Mesenchymal stem cell (in vitro differentiated cells and primary cell): ENCODE data around the gene CDH15.

Source experiments
- DNase-seq: peaks from one replicate; pipeline ENCODE4 v3.0.0-alpha.2; 2013
- H2AFZ ChIP-seq: one replicate; pipeline ENCODE4 v1.6.1; 2013; ENCODE audit warnings: low read depth, mild to moderate bottlenecking, control low read depth, inconsistent platforms, low read length, moderate library complexity
- H2AK5ac ChIP-seq: 2 replicates; pipeline ENCODE4 v1.6.1; 2013; ENCODE audit warnings: low read length, moderate library complexity, mild to moderate bottlenecking, inconsistent platforms; ENCODE audit not compliant: severe bottlenecking
- H2BK120ac ChIP-seq: one replicate; pipeline ENCODE4 v1.6.1; 2013; ENCODE audit warnings: low read depth, mild to moderate bottlenecking, inconsistent platforms, low read length, moderate library complexity
- H2BK12ac ChIP-seq, 2 experiments: one replicate each; pipeline ENCODE4 v1.6.1; 2013; ENCODE audit warnings: inconsistent platforms in 2 of 2, low read length in 2 of 2, mild to moderate bottlenecking in 2 of 2, moderate library complexity in 2 of 2, control low read depth in 1 of 2
- H2BK15ac ChIP-seq: one replicate; pipeline ENCODE4 v1.6.1; 2013; ENCODE audit warnings: mild to moderate bottlenecking, low read depth, inconsistent platforms; ENCODE audit not compliant: poor library complexity, severe bottlenecking
- H2BK5ac ChIP-seq: 2 replicates; pipeline ENCODE4 v1.6.1; 2013; ENCODE audit warnings: low read depth, mild to moderate bottlenecking, low read length, control low read depth, inconsistent platforms; ENCODE audit not compliant: poor library complexity, severe bottlenecking
- H3K14ac ChIP-seq, 2 experiments: one replicate each; pipeline ENCODE4 v1.6.1; 2013; ENCODE audit warnings: inconsistent platforms in 2 of 2, low read length in 2 of 2, control low read depth in 1 of 2, mild to moderate bottlenecking in 1 of 2, moderate library complexity in 1 of 2
- H3K18ac ChIP-seq, 2 experiments: one replicate each; pipeline ENCODE4 v1.6.1; 2013; ENCODE audit warnings: inconsistent platforms in 2 of 2, low read length in 2 of 2, control low read depth in 1 of 2, low read depth in 1 of 2, mild to moderate bottlenecking in 1 of 2
- H3K23ac ChIP-seq, 2 experiments: one replicate each; pipeline ENCODE4 v1.6.1; 2013; ENCODE audit warnings: inconsistent platforms in 2 of 2, low read length in 2 of 2, mild to moderate bottlenecking in 2 of 2, moderate library complexity in 2 of 2, control low read depth in 1 of 2
- H3K27ac ChIP-seq: 2 replicates; pipeline ENCODE4 v1.5.1; 2013; ENCODE audit warnings: mild to moderate bottlenecking, moderate library complexity, low read length, control low read depth, inconsistent platforms; ENCODE audit not compliant: poor library complexity, severe bottlenecking
- H3K27me3 ChIP-seq, 2 experiments: 2 replicates each; pipeline versions ENCODE4 v1.6.1 to v1.7.0; 2013; ENCODE audit warnings: low read length in 2 of 2, mild to moderate bottlenecking in 2 of 2, moderate library complexity in 2 of 2, control low read depth in 1 of 2, inconsistent platforms in 1 of 2; ENCODE audit not compliant: control insufficient read depth in 1 of 2, insufficient read depth in 1 of 2
- H3K36me3 ChIP-seq, 2 experiments: 2 replicates each; pipeline versions ENCODE4 v1.6.1 to v1.7.0; 2013; ENCODE audit warnings: low read length in 2 of 2, control low read depth in 1 of 2, inconsistent platforms in 1 of 2, low read depth in 1 of 2, mild to moderate bottlenecking in 1 of 2; ENCODE audit not compliant: insufficient read depth in 2 of 2, control insufficient read depth in 1 of 2
- H3K4ac ChIP-seq, 2 experiments: one replicate each; pipeline ENCODE4 v1.6.1; 2013; ENCODE audit warnings: inconsistent platforms in 2 of 2, low read length in 2 of 2, mild to moderate bottlenecking in 2 of 2, moderate library complexity in 2 of 2, control low read depth in 1 of 2, low read depth in 1 of 2
- H3K4me1 ChIP-seq: 2 replicates; pipeline ENCODE4 v1.6.1; 2013; ENCODE audit warnings: low read depth, low read length, control low read depth; ENCODE audit not compliant: control insufficient read depth, insufficient read depth
- H3K4me2 ChIP-seq: 2 replicates; pipeline ENCODE4 v1.6.1; 2013; ENCODE audit warnings: low read length, mild to moderate bottlenecking, inconsistent platforms; ENCODE audit not compliant: poor library complexity, severe bottlenecking
- H3K4me3 ChIP-seq, 2 experiments: 2 replicates each; pipeline versions ENCODE4 v1.5.1 to v1.7.0; 2013; ENCODE audit warnings: low read length in 2 of 2, mild to moderate bottlenecking in 2 of 2, control low read depth in 1 of 2, low read depth in 1 of 2; ENCODE audit not compliant: insufficient read depth in 1 of 2
- H3K79me1 ChIP-seq: replicated peaks from 2 replicates; pipeline ENCODE4 v1.6.1; 2013; ENCODE audit warnings: mild to moderate bottlenecking, control low read depth, low read length, inconsistent platforms; ENCODE audit not compliant: poor library complexity, severe bottlenecking
- H3K9ac ChIP-seq: 2 replicates; pipeline ENCODE4 v1.7.0; 2013; ENCODE audit warnings: mild to moderate bottlenecking, low read length, moderate library complexity
- H3K9me3 ChIP-seq: 2 replicates; pipeline ENCODE4 v1.7.0; 2013; ENCODE audit warnings: mild to moderate bottlenecking, low read length; ENCODE audit not compliant: control insufficient read depth
- H4K8ac ChIP-seq: one replicate; pipeline ENCODE4 v1.6.1; 2013; ENCODE audit warnings: inconsistent platforms, mild to moderate bottlenecking, low read length, moderate library complexity
- H4K91ac ChIP-seq: one replicate; pipeline ENCODE4 v1.6.1; 2013; ENCODE audit warnings: mild to moderate bottlenecking, low read length, inconsistent platforms
- WGBS: methylation state at CpG from one replicate; pipeline ENCODE4 v1.1.7; 2013; ENCODE audit warnings: mixed read lengths; 5-methylcytosine and 5-hydroxymethylcytosine counted together

The CDH15 gene

DNA sequence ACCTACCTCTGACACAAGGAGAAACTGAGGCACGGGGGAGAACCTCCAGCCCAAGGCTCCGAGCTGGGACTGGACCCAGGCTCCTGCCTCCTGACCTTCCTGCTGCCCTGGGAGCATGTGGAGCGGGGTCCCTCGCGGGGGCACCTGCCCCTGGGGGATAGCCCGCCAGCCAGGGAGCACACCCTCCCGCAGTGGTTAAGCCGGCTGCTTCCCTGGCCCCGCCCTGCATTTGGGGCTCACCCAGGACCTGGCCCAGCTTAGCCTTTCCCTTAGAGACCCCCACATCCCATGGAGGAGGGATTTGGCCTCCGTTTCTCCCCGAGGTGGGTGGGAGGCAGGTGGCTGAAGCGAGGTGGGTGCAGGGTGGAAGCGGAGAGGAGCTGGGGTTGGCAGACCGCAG lies 1.8 kb upstream of the CDH15 start:
- DNase-seq = no peak
- no peak overlapping the region for H2AK5ac ChIP-seq
- H2BK12ac ChIP-seq = no peak overlapping the region
- H3K4me2 ChIP-seq = no peak overlapping the region
- H3K4me3 ChIP-seq = no peak overlapping the region
- H2BK15ac ChIP-seq = no peak overlapping the region
- no peaks in the 10 kb centered on the region for H3K9me3 ChIP-seq
- H2BK120ac ChIP-seq = no peak overlapping the region
- H2AFZ ChIP-seq = no peak overlapping the region
- H4K8ac ChIP-seq = no peak overlapping the region
- H3K14ac ChIP-seq = no peak overlapping the region
- no peak overlapping the region for H3K4ac ChIP-seq
- H2BK5ac ChIP-seq = no peak overlapping the region
- WGBS = 92% methylated on average over 10 of the region's 14 CpGs
- no peak overlapping the region for H3K23ac ChIP-seq
- H3K36me3 ChIP-seq = no peaks in the 10 kb centered on the region
- H3K4me1 ChIP-seq = peaks cover 21% of the 10 kb centered on the region
- no peak overlapping the region for H3K27ac ChIP-seq
- H3K18ac ChIP-seq = no peak overlapping the region
- H3K27me3 ChIP-seq = peaks cover 35 to 67% of the 10 kb centered on the region in 2 experiments
- no peak overlapping the region for H4K91ac ChIP-seq
- H3K9ac ChIP-seq = no peak overlapping the region
- no peaks in the 10 kb centered on the region for H3K79me1 ChIP-seq

DNA sequence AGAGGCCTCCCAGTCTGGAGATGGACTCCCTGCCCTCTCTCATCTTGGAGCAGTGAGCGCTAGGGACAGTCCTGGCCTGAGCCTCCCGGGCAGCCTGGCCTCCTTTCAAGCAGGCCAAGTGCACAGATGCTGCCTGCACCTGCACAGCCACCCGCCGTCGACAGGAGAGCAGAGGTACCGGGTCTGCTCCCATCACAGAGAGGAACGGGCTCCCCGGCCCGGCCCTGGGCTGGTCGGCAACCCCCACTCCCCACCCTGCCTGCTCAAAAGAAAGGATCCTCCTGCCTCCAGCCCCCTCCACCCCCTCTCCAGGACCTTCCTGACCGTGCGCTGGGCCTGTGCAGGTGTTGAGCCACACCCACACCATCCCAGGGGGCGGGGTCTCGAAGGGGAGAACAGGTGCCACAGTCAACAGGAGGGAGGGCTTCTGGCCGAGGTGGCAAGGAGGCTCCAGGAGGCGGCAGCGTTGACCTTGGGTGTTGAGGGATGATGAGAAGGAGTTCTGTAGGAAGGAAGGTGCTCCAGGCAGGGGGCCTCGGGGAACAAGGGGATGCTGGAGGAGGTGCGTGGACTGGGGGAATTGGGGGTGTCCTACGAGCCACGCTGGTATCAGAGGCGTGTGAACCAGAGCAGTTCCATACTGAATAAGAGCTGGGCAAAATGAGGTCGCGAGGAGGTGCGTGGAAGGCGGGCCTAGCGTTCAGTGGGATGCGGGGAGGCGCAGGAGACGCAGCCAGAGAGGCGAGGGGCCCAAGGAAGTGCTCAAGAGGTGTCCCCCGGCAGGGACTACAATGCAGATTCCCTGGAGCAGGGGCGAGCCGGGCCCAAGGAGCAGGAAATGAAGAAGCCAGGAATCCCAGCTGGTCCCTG lies 967 bp upstream of the CDH15 start:
- Histone ChIP-seq H3K23ac (peak overlapping the region in 1 of 2 experiments; percentile 4), H2AFZ (no peak overlapping the region), H3K4me1 (peaks cover 26% of the 10 kb centered on the region), H3K4me3 (peak overlapping the region in 1 of 2 experiments; percentile 8), H2BK12ac (no peak overlapping the region), H3K4ac (no peak overlapping the region), H3K27ac (no peak overlapping the region), H2BK120ac (no peak overlapping the region), H2BK15ac (no peak overlapping the region), H3K9me3 (no peaks in the 10 kb centered on the region), H3K9ac (no peak overlapping the region), H3K36me3 (no peaks in the 10 kb centered on the region), H3K18ac (peak overlapping the region; percentile 25 to 47), H4K91ac (no peak overlapping the region), H3K79me1 (no peaks in the 10 kb centered on the region), H4K8ac (no peak overlapping the region), H3K4me2 (peak overlapping the region; percentile 73), H3K27me3 (peaks cover 32 to 72% of the 10 kb centered on the region in 2 experiments), H2AK5ac (no peak overlapping the region), H2BK5ac (no peak overlapping the region), H3K14ac (peak overlapping the region in 1 of 2 experiments; percentile 3)
- DNase-seq = no peak
- 27% methylated on average over 30 of the region's 34 CpGs for WGBS

DNA sequence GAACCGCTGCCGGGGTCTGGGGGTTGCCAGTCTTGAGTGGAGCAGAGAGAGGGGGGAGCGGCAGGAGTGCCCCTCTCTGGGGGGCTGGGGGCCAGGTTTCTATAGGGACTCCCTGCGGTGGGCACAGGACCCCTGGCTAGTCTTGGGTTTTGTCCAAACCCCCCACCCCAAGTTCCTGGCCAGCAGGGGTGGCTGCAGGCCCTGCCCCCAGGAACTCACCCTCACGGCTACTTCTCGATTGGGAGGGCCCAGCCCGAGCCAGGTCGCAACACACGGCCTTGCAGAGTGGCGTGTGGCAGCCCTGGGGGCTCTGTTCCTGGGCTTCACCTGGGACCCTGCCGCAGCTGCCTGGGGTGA lies 601 bp downstream of the CDH15 start:
- no peak overlapping the region for H2BK15ac ChIP-seq
- peaks cover 28% of the 10 kb centered on the region for H3K4me1 ChIP-seq
- peaks cover 27 to 78% of the 10 kb centered on the region in 2 experiments for H3K27me3 ChIP-seq
- no peak overlapping the region for H3K27ac ChIP-seq
- DNase-seq = no peak
- no peak overlapping the region for H3K4ac ChIP-seq
- H2AFZ ChIP-seq = no peak overlapping the region
- no peaks in the 10 kb centered on the region for H3K36me3 ChIP-seq
- H4K91ac ChIP-seq = no peak overlapping the region
- no peak overlapping the region for H3K23ac ChIP-seq
- no peaks in the 10 kb centered on the region for H3K79me1 ChIP-seq
- 88% methylated on average over 8 of the region's 11 CpGs for WGBS
- no peak overlapping the region for H3K4me3 ChIP-seq
- H2BK120ac ChIP-seq = no peak overlapping the region
- H2BK5ac ChIP-seq = no peak overlapping the region
- no peak overlapping the region for H2BK12ac ChIP-seq
- H3K18ac ChIP-seq = no peak overlapping the region
- no peaks in the 10 kb centered on the region for H3K9me3 ChIP-seq
- no peak overlapping the region for H2AK5ac ChIP-seq
- H3K14ac ChIP-seq = no peak overlapping the region
- no peak overlapping the region for H3K9ac ChIP-seq
- no peak overlapping the region for H4K8ac ChIP-seq
- H3K4me2 ChIP-seq = no peak overlapping the region

DNA sequence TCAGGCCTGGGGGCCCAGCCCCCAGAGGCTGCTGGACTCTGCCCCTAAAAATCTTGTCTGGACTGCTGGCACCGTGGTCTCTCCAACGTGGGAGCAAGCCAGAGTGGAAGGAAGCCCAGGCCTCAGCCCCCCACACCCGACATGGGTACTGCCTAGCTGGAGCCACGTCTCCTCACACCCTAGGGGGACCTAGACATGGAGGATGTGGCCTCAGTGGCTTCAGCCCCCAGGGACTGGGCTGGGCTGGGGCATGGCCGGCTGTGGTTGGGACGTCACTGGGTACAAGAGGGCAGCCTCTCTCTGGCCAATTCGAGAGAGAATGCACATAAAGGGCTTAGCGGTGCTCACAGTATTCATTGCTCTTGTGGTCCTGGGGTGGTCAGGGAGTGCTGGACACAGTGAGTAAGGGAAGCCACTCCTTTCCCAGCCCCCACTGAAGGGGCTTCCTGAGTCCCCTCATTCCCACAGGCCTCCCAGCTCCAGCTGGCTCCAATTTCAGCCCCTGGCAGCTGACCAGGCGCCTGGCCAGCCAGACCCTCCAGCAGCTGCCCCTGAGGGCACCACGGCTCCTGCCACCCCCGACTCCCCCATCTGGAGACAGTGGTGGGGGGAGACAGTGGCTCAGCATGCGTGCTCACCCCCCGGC lies 1.1 kb downstream of the CDH15 start:
- H4K91ac ChIP-seq = no peak overlapping the region
- H3K14ac ChIP-seq = no peak overlapping the region
- H3K36me3 ChIP-seq = no peaks in the 10 kb centered on the region
- DNase-seq = no peak
- no peaks in the 10 kb centered on the region for H3K9me3 ChIP-seq
- 79% methylated on average over 13 of the region's 13 CpGs for WGBS
- no peak overlapping the region for H3K9ac ChIP-seq
- H2BK120ac ChIP-seq = no peak overlapping the region
- H3K27ac ChIP-seq = no peak overlapping the region
- H2AK5ac ChIP-seq = no peak overlapping the region
- peaks cover 24% of the 10 kb centered on the region for H3K4me1 ChIP-seq
- no peak overlapping the region for H3K4ac ChIP-seq
- no peak overlapping the region for H4K8ac ChIP-seq
- no peak overlapping the region for H2BK15ac ChIP-seq
- H3K23ac ChIP-seq = no peak overlapping the region
- no peaks in the 10 kb centered on the region for H3K79me1 ChIP-seq
- H3K18ac ChIP-seq = no peak overlapping the region
- H2AFZ ChIP-seq = no peak overlapping the region
- peaks cover 27 to 81% of the 10 kb centered on the region in 2 experiments for H3K27me3 ChIP-seq
- no peak overlapping the region for H2BK5ac ChIP-seq
- H3K4me2 ChIP-seq = no peak overlapping the region
- H3K4me3 ChIP-seq = no peak overlapping the region
- no peak overlapping the region for H2BK12ac ChIP-seq
